ENCODE results near the gene ADAMTS9. TPM values are rescaled to one million over a fixed set of nuclear protein-coding genes. Genes with fewer than 3 reads are reported as not detected.

ADAMTS9 gene
- total RNA-seq, 6 donors from 2014 or later = 12.3 to 54.9 (median 26.6) TPM

GRCh38 chr3:64489361-64490044 lies 198.3 kb downstream of the ADAMTS9 start:
- 32 to 39% methylated on average over 23 of the region's 23 CpGs for WGBS, 2 donors
- no peaks in the 10 kb centered on the region for H3K27me3 ChIP-seq
- peak overlapping the region in 3 of 4 donors; percentile 12 to 30 (median 17) for H3K4me3 ChIP-seq
- H3K27ac ChIP-seq = peak overlapping the region in 1 of 4 donors; percentile 31
- peak; percentile 50 to 82 for ATAC-seq (ENCODE audit: low FRiP score in 2 of 2)
- no peaks in the 10 kb centered on the region for H3K9me3 ChIP-seq
- no peak for TF ChIP-seq EP300 (IDR thresholded peaks at IDR 0.05)
- no peak for TF ChIP-seq CTCF (IDR thresholded peaks at IDR 0.05)
- peaks cover 0 to 13% (median 8%) of the 10 kb centered on the region in 4 donors for H3K4me1 ChIP-seq
- peak; percentile 80 to 81 for DNase-seq
- H3K36me3 ChIP-seq = no peaks in the 10 kb centered on the region

- Histone ChIP-seq H3K27ac (peak overlapping the region in 1 of 4 donors; percentile 31), H3K4me3 (peak overlapping the region in 1 of 4 donors; percentile 30)
- 44 to 53% methylated on average over 5 of the region's 5 CpGs for WGBS, 2 donors
Measured at GRCh38 chr3:64488939-64489338, 198.9 kb downstream of the ADAMTS9 start.

GRCh38 chr3:64484289-64484992 lies 203.4 kb downstream of the ADAMTS9 start:
- TF ChIP-seq CTCF (IDR thresholded peaks at IDR 0.05) (peak; percentile 82 to 91 (median 88)), POLR2AphosphoS5 (IDR thresholded peaks at IDR 0.05) (no peak)
- Histone ChIP-seq H3K9me3 (no peaks in the 10 kb centered on the region), H3K36me3 (no peaks in the 10 kb centered on the region), H3K4me3 (no peak overlapping the region), H3K4me1 (peaks cover 3 to 15% (median 8%) of the 10 kb centered on the region in 4 donors), H3K27ac (peak overlapping the region in 2 of 4 donors; percentile 18 to 39), H3K27me3 (no peaks in the 10 kb centered on the region)
- 22 to 23% methylated on average over 4 of the region's 4 CpGs for WGBS, 2 donors
- peak in 1 of 2 donors; percentile 62 for DNase-seq
- ATAC-seq (ENCODE audit: low FRiP score in 2 of 2) = peak; percentile 91 to 94

More at GRCh38 chr3:64488939-64489338, 198.9 kb downstream of the ADAMTS9 start:
- Histone ChIP-seq H3K27me3 (no peaks in the 10 kb centered on the region), H3K9me3 (no peaks in the 10 kb centered on the region), H3K4me1 (peaks cover 3 to 18% (median 10%) of the 10 kb centered on the region in 4 donors), H3K36me3 (no peaks in the 10 kb centered on the region)
- no peak for TF ChIP-seq EP300 (IDR thresholded peaks at IDR 0.05)
- no peak for TF ChIP-seq POLR2A (IDR thresholded peaks at IDR 0.05)
- no peak for TF ChIP-seq CTCF (IDR thresholded peaks at IDR 0.05)
- TF ChIP-seq POLR2AphosphoS5 (IDR thresholded peaks at IDR 0.05) = no peak
- DNase-seq (no peak), ATAC-seq (ENCODE audit: low FRiP score in 2 of 2) (no peak)

- no peak overlapping the region for H3K4me3 ChIP-seq
- no peak overlapping the region for H3K27ac ChIP-seq
- TF ChIP-seq POLR2A (IDR thresholded peaks at IDR 0.05) (no peak), POLR2AphosphoS5 (IDR thresholded peaks at IDR 0.05) (no peak), CTCF (IDR thresholded peaks at IDR 0.05) (no peak), EP300 (IDR thresholded peaks at IDR 0.05) (no peak)
- no peaks in the 10 kb centered on the region for H3K9me3 ChIP-seq
- 92 to 95% methylated on average over 2 of the region's 2 CpGs for WGBS, 2 donors
- no peaks in the 10 kb centered on the region for H3K27me3 ChIP-seq
- H3K4me1 ChIP-seq = peaks cover 3 to 11% (median 5%) of the 10 kb centered on the region in 4 donors
- no peak for DNase-seq
- H3K36me3 ChIP-seq = no peaks in the 10 kb centered on the region
- ATAC-seq (ENCODE audit: low FRiP score in 2 of 2) = no peak
Measured at GRCh38 chr3:64483467-64483866, 204.3 kb downstream of the ADAMTS9 start.

Data from upper lobe of left lung (tissue), 6 donors.